ENCODE results near the gene B3GALNT2. TPM values are rescaled to one million over a fixed set of nuclear protein-coding genes. Genes with fewer than 3 reads are reported as not detected.

Gene B3GALNT2
- total RNA-seq, 1 donor from 2014 or later = 15.9 TPM

- TF ChIP-seq, protein P1, sequence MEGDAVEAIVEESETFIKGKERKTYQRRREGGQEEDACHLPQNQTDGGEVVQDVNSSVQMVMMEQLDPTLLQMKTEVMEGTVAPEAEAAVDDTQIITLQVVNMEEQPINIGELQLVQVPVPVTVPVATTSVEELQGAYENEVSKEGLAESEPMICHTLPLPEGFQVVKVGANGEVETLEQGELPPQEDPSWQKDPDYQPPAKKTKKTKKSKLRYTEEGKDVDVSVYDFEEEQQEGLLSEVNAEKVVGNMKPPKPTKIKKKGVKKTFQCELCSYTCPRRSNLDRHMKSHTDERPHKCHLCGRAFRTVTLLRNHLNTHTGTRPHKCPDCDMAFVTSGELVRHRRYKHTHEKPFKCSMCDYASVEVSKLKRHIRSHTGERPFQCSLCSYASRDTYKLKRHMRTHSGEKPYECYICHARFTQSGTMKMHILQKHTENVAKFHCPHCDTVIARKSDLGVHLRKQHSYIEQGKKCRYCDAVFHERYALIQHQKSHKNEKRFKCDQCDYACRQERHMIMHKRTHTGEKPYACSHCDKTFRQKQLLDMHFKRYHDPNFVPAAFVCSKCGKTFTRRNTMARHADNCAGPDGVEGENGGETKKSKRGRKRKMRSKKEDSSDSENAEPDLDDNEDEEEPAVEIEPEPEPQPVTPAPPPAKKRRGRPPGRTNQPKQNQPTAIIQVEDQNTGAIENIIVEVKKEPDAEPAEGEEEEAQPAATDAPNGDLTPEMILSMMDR (IDR thresholded peaks at IDR 0.05; ENCODE audit: unreplicated experiment) = no peak
- Mint-ChIP-seq H3K27me3 (ENCODE audit: unreplicated experiment) (no peaks in the 10 kb centered on the region), H3K4me1 (ENCODE audit: unreplicated experiment) (peaks cover 3% of the 10 kb centered on the region), H3K27ac (ENCODE audit: unreplicated experiment) (no peak overlapping the region), H3K36me3 (ENCODE audit: low read depth, unreplicated experiment) (peaks cover 3% of the 10 kb centered on the region), H3K9me3 (ENCODE audit: unreplicated experiment) (no peaks in the 10 kb centered on the region), H3K4me3 (ENCODE audit: unreplicated experiment) (no peak overlapping the region)
- DNase-seq (ENCODE audit: low spot score) = no peak
These were observed 103.0 kb downstream of the B3GALNT2 start for GRCh38 chr1:235401251-235401650.

Other genes starting within 250 kb of the B3GALNT2 start
- gene ARID4B, start 176.3 kb downstream of the B3GALNT2 start, total RNA-seq (ENCODE audit: unreplicated experiment) = 48.2 TPM
- gene GGPS1, start 175.9 kb downstream of the B3GALNT2 start, total RNA-seq (ENCODE audit: unreplicated experiment) = 40.4 TPM
- gene TBCE, start 137.0 kb downstream of the B3GALNT2 start, total RNA-seq (ENCODE audit: unreplicated experiment) = 24.7 TPM
- gene GNG4, start 145.3 kb upstream of the B3GALNT2 start, total RNA-seq (ENCODE audit: unreplicated experiment) = 1.8 TPM

All from endothelial cell (in vitro differentiated cells).